Measurements from ENCODE around the gene HEPACAM.

The HEPACAM gene

DNA sequence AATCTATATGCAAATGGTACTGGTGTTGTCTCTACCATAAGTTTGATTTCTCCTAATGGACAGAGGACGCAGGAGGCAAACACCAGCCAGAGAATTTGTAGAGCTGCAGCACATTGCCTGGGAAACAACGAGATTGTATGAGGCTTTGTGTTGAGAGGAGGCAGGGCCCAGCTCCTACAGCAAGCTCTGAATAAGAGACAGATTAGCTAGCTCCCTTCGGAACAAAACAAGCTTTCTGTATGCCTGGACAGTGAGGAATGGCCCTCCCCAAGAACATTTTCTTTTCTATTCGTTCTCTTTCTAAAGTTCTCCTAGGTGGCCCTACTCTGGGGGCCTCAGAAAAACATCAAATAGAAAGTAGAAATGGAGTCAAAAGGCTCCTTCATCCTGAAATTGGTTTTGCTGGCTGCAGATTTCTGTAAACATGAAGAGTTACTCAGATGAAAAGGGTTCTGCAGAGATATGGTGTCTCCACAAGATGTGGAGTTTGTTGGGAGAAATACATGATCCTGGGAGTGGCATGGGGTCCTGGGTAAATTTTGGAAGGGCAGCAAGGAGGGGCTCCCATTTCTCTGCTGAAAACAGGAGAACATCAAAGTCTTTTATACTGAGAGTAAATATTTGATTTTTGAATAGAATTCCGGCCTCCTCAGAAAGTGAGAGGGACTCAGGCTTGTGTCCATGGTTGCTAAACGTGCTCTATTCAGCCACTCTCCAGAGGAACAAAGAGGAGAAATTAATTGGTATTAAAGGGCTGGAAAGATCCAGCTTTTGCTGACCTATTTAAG, 6.8 kb upstream of the HEPACAM start:
- DNase-seq, result no peak

DNA sequence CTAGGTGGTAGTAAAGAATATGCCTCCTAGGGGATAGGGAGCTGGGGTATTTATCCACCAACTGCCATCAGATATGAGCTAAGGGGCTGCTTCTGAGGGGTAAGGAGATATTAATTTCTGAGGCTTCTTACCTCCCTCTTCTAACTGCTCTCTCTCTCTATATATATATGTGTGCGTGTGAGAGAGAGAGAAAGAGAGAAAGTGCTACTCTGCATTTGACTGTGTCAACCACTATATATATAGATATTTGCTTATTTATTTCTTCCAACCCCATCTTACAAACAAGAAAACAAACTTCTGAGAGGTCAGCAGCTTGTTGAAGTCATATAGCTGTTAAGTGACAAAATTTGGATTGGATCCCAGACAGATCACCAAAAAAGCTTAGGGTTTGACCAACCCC, 5.9 kb upstream of the HEPACAM start:
- DNase-seq, result no peak

DNA sequence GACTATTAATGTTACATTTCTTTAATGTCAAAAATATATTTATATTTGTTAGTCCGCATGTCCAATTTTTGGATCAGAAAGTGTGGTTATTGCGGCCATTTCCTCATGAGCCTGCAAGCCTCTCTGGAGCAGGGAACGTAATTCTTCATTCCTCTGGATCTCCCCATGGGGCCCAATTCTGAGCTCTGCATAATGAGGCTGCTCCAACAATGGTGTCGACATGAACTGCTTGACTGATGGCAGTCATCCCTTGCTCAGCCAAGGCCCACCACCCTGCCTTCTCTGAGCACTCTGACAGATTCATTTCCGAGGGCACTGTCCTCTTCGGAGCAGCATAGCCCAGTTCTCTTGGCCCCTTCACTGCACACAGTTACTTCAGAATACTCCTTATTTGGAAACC, 3.1 kb upstream of the HEPACAM start:
- no peak for DNase-seq

DNA sequence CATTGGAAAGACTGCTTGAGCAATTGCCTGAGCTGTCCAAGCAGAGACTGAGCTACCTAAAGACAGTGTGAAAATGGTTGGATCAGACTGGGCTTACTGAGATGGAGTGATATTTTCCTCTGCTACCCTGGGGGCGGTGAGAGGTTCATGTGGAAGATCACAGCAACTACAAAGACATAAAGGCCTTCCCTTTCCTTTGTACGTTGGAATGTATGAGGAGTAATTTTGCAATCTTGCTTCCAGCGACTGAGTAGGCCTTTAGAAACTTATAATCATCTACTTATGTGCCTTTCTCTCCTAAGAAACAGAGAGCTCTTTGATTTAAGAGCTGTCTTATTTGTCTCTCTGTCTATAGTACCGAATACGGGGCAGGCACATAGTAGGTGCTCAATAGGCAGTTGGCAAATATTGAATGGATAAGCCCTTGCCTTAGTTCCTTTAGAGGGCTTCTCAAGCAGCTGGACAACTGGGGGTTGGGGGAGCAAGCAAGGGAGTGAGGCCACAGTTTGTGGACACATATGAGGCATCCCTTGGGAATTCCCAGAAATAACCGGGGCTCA, 2.4 kb upstream of the HEPACAM start:
- no peak for DNase-seq

DNA sequence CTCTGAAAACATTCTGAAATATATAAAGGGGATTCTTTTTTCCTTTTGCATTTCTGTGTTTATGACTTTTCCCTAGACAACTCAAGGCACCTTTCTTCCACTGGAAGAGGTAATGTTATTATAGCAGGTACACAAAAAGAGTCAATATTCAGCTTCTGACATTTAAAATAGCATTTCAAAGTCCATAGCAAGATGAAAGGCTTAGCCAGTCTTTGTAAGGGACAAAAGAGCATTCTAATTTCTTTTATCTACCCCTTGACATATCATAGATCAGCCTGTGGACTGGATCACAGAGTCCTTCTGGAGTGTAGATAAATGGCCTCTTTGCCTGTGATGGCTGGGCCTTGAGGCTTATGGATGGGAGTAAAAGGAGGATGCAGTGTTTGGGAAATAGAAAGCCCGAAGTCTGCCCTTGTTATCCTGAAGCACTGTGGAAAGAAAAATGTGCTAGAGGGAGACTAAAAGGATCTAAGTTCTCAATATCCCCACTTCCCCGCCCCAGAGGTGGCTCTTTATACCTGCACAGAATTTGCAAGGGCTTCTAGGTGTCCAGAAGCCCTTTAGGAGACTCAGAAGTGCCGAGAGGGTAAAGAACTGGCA, 1.6 kb upstream of the HEPACAM start:
- no peak for DNase-seq

DNA sequence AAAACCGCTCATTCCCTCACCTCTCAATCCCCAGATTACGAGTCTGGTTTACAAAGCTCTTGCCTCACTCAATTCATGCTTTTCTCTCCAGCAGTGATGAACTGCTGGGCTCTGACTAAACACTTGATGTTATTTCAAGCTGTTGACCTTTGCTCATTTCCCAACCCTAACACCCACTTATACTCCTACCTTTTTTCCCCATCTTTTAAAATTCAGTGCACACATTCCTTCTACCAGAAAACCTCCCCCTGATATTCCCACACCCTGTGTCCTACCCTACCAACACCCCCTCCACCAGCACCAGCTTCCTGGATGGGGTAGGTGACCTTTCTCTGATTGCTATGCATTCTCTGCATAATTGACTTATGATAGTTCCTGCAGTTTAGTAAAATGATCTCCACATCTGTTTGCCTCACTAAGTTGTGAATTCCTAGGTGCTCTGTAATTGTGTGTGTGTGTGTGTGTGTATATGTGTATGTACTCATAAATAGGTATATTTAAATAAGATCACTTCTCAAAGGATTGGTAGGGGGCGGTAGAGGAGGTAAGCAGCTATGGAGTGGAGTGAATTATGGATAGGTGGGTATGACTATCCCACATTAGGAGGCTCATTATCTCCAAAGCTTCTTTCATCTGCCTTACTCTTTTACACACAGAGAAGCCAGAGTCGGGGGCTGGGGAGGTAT, 842 bp downstream of the HEPACAM start:
- no peak for DNase-seq

DNA sequence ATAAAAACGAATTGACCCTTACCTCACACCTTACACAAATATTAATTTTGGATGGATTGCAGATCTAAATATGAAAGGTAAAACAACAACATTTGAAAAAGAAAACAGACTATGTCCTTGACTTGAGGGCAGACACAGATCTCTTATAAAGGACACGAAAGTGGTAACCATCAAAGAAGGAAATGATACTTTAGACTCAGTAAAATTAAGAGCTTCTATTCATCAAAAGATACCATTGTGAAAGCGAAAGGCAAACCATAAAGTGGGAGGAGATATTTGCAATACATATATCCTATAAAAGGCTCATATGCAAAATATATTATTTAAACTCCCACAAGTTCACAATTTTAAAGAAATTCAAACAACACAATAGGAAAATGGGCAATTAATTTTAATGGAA, 5.0 kb downstream of the HEPACAM start:
- no peak for DNase-seq

DNA sequence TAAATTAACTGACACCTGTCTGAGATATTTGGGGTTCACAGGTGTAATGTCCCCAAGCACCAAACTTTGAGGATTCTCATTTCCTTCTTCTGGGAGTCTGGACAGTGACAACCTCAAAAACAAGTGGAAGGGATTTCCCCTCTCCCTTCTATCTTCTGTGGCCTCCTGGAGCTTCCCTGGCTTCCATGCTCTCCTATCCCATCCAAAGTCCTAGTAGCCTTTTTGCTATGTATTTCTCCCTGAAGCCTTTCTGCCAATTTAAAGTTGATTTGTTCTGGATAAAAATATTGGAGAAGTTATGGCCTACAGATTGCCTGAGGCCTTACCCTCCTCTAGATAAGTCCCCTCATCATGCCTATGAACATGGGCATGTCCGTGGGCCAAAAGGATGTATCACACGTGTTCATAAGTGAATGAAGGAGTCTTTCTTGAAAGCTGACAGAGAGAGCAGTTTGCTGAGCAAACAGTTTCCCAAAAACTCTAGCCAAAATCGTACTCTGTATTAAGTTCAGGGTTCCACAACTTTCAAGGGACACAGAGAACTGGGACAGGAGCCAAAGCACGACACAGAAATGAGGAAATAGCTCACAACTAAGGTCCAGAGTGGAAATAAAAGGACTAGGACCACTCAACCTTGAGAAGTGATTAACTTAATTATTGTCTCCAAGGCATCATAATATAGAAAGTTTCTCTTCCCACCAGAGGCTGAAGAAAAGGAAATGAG, 6.7 kb downstream of the HEPACAM start:
- no peak for DNase-seq

DNA sequence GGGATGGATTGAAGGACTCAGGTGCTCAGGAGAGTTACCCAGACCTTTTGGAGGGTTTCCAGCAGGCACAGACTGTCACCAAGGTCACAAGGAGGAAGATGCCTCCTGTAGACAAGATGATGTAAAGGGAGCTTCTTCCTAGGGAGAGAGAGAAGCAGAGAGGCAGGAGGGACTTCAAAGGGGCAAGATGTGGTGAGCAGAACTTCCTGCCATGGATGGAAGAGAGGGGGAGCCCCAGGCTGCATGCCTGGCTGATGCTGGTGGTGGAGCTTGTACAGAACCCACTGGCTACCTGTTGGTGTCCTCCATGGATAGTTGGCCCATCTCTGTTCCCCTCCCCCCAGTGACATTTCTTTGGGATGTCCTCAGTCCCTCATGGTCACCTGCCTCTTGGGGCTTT, 12.6 kb downstream of the HEPACAM start:
- DNase-seq, result no peak

DNA sequence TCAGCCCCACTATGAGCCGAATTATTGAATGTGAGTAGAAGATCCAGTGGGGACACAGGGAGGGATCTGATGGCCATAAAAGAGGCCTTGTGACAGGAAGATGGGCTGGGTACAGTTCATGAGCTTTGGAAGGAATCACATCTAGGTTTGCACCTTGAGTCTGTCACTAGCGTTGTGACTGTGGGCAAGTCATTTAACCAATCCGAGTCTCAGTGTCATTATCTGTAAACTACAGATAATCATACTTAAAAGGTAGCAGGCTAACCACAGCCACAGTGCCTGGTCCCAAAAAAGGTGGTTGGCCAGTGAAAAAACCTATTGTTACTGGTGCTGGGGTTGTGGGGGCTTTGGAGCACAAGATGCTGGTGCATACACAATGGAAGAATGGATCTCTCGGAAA, 13.0 kb downstream of the HEPACAM start:
- no peak for DNase-seq

DNA sequence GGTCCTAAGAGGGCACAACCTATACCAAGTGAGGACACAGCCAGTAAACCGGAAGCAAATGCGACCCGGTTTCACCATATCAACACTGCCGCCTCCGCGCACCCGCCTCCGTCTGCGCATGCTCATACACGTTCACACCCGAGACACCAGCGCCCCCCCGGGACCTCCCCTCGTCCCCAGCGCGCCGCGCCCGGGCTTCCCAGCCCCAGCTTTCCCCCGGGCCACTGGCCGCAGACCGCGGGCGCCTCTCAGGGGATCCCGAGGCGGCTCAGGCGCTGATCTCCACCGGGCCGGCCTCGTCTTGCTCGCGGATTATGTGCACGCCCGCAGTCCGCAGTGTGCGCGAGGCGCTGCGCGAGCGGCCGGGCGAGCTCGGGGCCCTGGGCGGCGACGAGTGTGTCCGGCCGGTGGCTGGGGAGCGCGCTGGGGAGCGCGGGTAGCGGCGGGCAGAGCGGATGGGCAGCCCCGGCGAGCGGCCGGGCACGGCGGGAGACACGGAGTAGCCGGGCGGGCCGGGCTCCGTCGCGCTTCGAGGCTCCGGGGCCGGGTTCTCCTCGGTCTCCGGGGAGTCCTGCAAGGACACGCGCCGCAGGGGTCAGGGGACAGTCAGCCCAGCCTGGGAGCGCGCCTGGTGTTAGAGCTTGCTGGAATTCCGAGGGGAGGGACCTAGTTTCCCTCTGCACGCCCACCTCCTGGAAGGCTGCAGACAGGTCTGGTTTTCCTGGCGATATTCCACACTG, 14.8 kb downstream of the HEPACAM start:
- no peak for DNase-seq

DNA sequence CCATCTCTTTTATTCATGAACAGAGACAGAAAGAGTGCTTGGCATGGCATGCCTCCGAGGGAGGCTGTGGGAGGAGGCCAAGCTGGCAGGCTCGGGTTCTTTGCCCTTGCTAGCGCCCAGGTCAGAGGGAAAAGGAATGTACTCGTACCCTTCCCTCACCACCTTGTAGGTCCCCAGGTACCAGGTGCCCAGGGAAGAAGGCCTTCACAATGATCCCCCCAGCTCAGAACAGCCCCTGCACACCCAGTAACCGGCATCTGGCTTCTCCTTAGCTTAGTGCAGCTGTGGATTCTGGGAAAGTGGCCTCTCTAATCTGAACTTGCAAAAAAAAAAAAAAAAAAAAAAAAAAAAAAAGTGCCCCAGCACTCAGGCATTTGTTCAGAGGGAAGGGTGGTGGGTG, 15.5 kb downstream of the HEPACAM start:
- DNase-seq, result no peak

DNA sequence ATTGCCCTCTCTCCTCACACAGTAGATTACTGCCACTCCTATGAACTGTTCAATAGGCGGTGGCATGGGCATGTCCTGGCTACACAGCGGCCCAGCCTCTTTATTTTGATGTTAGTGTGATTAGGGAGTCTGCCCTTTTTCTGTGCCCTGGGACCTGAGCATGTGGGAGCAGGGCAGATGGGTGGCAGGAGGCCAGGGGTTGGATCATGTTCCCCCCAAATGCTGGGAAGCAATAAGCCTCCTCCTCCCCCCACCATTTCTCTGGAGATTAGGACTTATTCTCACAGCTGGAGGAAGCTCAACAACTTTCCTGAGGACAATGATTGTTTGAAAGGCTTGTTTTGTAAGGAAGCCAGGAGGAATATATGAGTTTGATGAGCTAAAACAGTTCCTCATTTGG, 15.9 kb downstream of the HEPACAM start:
- no peak for DNase-seq

DNA sequence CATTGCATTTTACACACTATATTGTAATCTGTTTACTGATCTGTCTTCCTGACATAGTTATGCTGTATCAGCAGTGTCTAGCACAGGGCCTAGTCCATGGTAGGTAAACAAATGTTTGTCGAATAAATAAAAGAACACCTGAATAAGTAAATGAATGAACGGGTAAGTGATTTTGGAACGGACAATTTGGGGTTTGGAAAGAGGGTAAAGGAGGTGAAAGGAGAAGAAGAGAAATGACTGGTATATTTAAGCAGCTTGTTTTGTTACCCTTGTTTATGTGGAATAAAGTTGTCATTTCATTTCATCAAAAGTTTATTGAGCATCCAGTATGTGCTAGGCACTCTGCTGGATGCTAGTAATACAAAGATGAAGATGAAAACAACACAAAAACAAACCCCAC, 16.9 kb downstream of the HEPACAM start, which contains the start of gene HEPN1:
Gene HEPN1, plus strand, starts transcription at position 301 of the 400 bp plus-strand sequence.
- DNase-seq, result no peak

DNA sequence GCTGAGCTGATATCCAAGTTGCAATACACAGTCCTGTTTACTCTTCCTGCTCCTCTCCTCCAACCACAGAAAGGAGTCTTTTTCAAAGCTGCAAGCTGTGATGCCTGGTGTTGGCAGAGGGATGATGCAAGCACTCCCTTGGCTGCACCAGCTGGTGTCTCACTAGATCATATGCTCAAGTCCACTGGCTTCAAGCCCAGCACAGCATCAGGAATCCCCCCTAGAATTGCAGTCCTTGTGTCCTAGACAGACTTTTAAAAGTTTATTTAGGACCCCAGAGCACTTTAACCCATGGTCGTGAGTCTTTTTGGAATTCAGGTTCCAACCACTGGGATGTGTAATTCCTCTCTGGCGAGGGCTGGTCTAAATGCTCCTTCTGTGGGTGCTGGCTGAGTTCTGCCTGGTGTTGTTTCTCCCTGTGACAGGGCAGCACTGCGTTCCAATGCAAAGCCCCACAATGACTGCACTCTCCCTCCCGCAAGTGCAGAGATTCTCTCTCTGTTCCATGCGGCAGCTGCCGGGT, 18.7 kb downstream of the HEPACAM start:
- no peak for DNase-seq

DNA sequence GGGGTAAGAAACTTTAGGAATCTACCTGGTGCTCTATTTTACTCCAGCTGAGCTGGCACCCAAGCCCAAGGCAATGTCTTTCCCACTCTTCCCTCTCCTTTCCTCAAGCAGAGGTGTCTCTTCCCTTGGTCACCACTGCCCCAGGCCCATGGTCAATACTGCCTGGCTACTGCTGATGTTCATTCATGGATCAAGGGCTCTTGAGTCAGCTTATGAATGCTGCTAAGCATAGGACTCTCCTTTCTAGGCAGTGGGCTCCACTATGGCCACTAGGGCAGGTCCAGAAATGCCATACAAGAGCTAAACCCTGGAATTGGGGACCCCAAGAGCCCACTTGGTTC, 19.5 kb downstream of the HEPACAM start:
- DNase-seq, result no peak

DNA sequence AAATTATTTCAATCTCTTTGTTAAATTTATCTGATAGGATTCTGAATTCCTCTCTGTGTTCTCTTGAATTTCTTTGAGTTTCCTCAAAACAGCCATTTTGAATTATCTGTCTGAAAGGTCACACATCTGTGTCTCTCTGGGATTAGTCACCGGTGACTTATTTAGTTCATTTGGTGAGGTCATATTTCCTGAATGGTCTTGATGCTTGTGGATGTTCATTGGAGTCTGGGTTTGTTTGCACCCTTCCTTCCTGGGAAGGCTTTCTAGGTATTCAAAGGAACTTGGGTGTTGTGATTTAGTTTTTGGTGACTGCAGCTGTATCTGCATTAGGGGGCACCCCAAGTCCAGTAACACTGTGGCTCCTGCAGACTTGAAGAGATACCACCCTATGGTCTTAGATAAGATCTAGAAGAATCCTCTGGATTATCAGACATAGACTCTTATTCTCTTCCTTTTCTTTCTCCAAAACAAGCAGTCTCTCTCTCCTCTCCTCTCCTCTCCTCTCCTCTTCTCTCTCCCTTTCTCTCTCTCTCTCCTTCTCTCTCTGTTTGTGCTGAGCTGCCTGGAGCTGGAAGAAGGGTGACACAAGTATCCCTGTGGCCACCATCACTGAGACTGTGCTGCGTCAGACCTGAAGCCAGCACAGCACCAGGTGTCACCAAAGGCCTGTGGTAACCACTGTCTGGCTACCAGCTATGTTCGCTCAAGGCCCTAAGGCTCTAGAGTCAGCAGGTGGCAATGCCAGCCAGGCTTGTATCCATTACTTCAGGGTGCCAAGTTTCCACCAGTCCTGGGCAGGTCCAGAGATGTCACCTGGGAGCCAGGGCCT, 20.1 kb downstream of the HEPACAM start:
- DNase-seq, result no peak

DNA sequence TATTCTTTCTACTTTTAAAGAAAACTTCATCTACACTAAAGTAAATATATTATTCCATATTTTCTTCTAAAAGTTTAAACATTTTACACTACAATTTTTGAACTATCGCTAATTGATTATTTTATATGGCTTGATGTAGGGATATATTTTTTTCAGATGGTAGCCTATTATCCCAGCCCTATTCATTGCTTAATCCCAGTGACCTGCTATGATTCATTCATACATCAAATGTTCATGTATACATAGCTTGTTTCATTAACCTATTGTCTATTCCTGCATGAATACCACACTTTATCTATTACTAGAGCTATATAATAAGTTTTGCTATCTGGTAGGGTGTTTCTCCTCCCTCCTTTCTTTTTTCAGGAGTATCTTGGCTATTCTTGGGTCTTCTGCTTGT, 33.2 kb downstream of the HEPACAM start:
- DNase-seq, result no peak

DNA sequence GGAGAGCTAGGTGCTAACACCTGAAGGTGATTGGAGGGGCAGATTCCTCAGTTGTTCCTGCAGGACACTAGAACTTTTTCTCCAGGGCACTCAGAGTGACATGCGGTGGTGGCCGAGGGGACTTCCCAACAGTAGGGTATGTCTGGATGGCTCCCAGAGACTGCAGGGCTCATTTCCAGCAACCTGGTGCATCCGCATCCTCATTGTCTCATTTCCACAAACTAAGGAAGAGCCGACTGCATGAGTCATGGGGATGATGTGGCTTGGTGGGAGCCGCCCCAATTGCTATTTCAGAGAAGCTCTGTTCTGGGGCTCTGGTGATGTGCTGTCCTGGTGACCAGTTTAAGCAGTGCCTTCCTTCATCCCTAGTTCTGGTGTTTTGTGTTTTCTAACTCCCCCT, 35.4 kb downstream of the HEPACAM start:
- no peak for DNase-seq

DNA sequence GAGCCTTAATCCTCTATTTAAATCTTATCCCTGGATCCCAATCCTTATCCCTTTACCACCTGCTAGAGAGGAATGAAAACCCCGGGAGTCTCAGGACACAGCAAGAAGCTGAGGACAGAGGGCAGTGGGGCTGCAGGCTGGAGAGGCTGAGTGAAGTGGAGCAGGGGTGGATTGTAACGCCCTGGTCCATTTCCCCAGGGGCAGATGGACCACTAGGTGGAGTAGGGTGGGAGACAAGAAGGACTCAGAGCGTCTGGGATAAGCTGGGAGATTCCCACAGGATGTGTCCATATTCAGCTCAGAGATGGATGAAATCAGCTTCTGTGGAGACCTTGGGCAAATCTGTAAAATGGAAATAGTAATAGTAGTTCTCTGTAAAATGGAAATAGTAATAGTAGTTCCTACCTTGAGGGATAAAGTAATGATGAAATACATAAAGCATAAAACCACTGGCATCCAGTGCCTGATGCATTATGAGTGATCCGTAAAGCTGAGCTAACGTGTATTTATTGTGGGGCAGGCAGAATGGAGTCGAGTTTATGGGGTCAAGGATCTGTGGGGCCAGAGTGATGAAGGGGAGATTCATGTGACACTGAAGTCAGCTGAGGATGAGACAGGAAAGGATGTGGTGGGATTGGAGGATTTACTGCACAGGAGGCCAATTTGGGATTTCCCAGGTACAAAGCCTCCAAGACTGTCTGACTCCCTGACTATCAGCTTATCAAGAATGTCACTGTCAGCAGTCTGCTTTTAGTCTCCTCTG, 36.3 kb downstream of the HEPACAM start:
- DNase-seq, result no peak

DNA sequence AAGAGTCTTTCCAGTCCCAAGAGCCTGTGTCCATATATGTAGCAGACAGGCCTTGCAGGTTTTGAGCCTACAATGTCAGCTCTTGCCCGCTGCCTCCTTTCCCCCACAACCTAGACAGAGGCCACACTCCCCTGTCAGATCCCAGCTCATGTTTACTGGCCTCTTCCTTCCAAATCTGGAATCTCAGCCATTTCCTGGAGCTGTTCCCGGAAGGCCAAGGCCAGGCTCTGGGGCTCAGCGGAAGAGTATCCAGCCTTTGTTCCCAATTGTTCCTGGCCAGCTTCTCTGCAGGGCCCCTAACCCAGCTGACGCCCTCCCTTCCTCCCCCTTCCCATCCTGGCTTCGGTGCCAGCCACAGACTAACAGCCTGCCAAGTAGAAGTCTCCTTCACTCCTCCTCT, 37.1 kb downstream of the HEPACAM start:
- no peak for DNase-seq
